Measurements from ENCODE around the gene MEF2D.

Gene MEF2D

GRCh38 chr1:156464825-156465452 lies 35.6 kb downstream of the MEF2D start:
- no peak for DNase-seq

GRCh38 chr1:156464335-156464734 lies 36.2 kb downstream of the MEF2D start:
- DNase-seq: no peak

GRCh38 chr1:156463874-156464273 lies 36.7 kb downstream of the MEF2D start:
- DNase-seq: no peak

GRCh38 chr1:156462954-156463795 lies 37.4 kb downstream of the MEF2D start:
- DNase-seq: no peak

GRCh38 chr1:156461781-156462647 lies 38.6 kb downstream of the MEF2D start:
- no peak for DNase-seq

GRCh38 chr1:156461109-156461508 lies 39.5 kb downstream of the MEF2D start:
- DNase-seq: no peak

GRCh38 chr1:156460525-156460924 lies 40.0 kb downstream of the MEF2D start:
- DNase-seq: no peak

- DNase-seq: no peak
Measured at GRCh38 chr1:156458181-156458503, 42.4 kb downstream of the MEF2D start.

- DNase-seq: peak; percentile 98
Measured at GRCh38 chr1:156456625-156457465, 43.7 kb downstream of the MEF2D start.

GRCh38 chr1:156455362-156455761 lies 45.2 kb downstream of the MEF2D start:
- no peak for DNase-seq

GRCh38 chr1:156452907-156453306 lies 47.7 kb downstream of the MEF2D start:
- no peak for DNase-seq

GRCh38 chr1:156451505-156452160 lies 48.9 kb downstream of the MEF2D start:
- DNase-seq: no peak

- DNase-seq: no peak
Measured at GRCh38 chr1:156448134-156448967, 52.2 kb downstream of the MEF2D start.

- peak; percentile 83 for DNase-seq
Measured at GRCh38 chr1:156445789-156446263, 54.7 kb downstream of the MEF2D start.

- DNase-seq: peak; percentile 28
Measured at GRCh38 chr1:156444407-156445001, 56.1 kb downstream of the MEF2D start.

- no peak for DNase-seq
Measured at GRCh38 chr1:156443286-156443685, 57.3 kb downstream of the MEF2D start.

GRCh38 chr1:156440654-156441437 lies 59.7 kb downstream of the MEF2D start:
- DNase-seq: no peak

- no peak for DNase-seq
Measured at GRCh38 chr1:156439777-156440183, 60.8 kb downstream of the MEF2D start.

- no peak for DNase-seq
Measured at GRCh38 chr1:156439036-156439776, 61.4 kb downstream of the MEF2D start.
